Measurements from ENCODE around the gene TEX55. TPM values are rescaled to one million over a fixed set of nuclear protein-coding genes. Genes with fewer than 3 reads are reported as not detected.

Gene TEX55
- total and polyA plus RNA-seq, 2 of the 4 experiments (the other 2 are of a cell fraction), result not detected

GRCh38 chr3:119125342-119125741 is 20.6 kb upstream of the TEX55 start:
- Histone ChIP-seq H3K9me3 (ENCODE audit: control insufficient read depth, insufficient read depth, low read length) (no peaks in the 10 kb centered on the region), H3K4me2 (ENCODE audit: low read depth, low read length) (no peak overlapping the region), H3K4me1 (ENCODE audit: control insufficient read depth, insufficient read depth, low read length) (0 out of 2 replicates have a peak, but pooled peaks cover under 1% of the 10 kb centered on the region), H2AK9ac (replicated peaks; ENCODE audit: low read depth, low read length, poor library complexity) (no peak overlapping the region), H3K79me1 (ENCODE audit: low read depth in 1 of 2, low read length in 2 of 2) (no peaks in the 10 kb centered on the region), H3K27ac (ENCODE audit: insufficient read depth, low read length) (no peak overlapping the region), H4K91ac (ENCODE audit: insufficient read depth, low read depth, low read length) (no peak overlapping the region), H3K9ac (ENCODE audit: low read depth, low read length) (no peak overlapping the region), H2BK5ac (ENCODE audit: low read depth, low read length, poor library complexity, severe bottlenecking) (no peak overlapping the region), H2BK120ac (ENCODE audit: low read depth, low read length) (no peak overlapping the region), H3K4ac (ENCODE audit: low read depth, low read length) (no peak overlapping the region), H3K36me3 (ENCODE audit: control insufficient read depth, insufficient read depth, low read length) (no peaks in the 10 kb centered on the region), H4K20me1 (ENCODE audit: insufficient read depth, low read length) (no peaks in the 10 kb centered on the region), H2AFZ (replicated peaks; ENCODE audit: low read length, poor library complexity) (no peak overlapping the region), H3K27me3 (ENCODE audit: control insufficient read depth, insufficient read depth, low read length) (no peaks in the 10 kb centered on the region; the same call in 1 of the 2 replicates), H2BK20ac (ENCODE audit: low read depth, low read length) (no peak overlapping the region), H3K23ac (ENCODE audit: low read depth, low read length) (no peak overlapping the region), H2AK5ac (ENCODE audit: low read depth, low read length) (no peak overlapping the region), H4K8ac (ENCODE audit: low read depth in 2 of 2, low read length in 2 of 2) (no peak overlapping the region), H2BK15ac (ENCODE audit: low read depth, low read length) (no peak overlapping the region), H3K4me3 (ENCODE audit: insufficient read depth, low read depth, low read length) (no peak overlapping the region), H3K14ac (replicated peaks; ENCODE audit: low read depth, low read length) (no peak overlapping the region), H4K5ac (ENCODE audit: low read depth, low read length) (no peak overlapping the region), H3K18ac (ENCODE audit: low read depth, low read length) (no peak overlapping the region), H3K56ac (ENCODE audit: extremely low read depth, insufficient read depth, low read length) (no peak overlapping the region), H3K9me1 (ENCODE audit: insufficient read depth, low read length) (no peaks in the 10 kb centered on the region)
- ATAC-seq (ENCODE audit: low read depth) (no peak), DNase-seq (no peak)
- in situ Hi-C loops (cut with MboI; ENCODE audit: low sequenced_read_pairs), result loop anchor here (25.0 kb wide), 1 partner anchor 562 kb away; the partner anchor contains the start of gene COX17
- POLR2A ChIA-PET (ENCODE audit: unreplicated experiment), result no interaction called here
- intact Hi-C loops (cut with micrococcal nuclease), result no loop called here
- no CpG with 5 or more reads among the region's 10 CpGs for WGBS, 2 experiments (ENCODE audit: extremely low coverage in 2 of 2, insufficient read length in 1 of 2)
- TF ChIP-seq ELK1 (IDR thresholded peaks at IDR 0.05; ENCODE audit: borderline replicate concordance, low read depth, low read length), result no peak
- TF ChIP-seq MXI1 (IDR thresholded peaks at IDR 0.05; ENCODE audit: borderline replicate concordance, low read depth, low read length), result no peak
- TF ChIP-seq USF2 (IDR thresholded peaks at IDR 0.05; ENCODE audit: low read depth, low read length), result no peak
- dilution Hi-C loops (cut with HindIII; ENCODE audit: low sequenced_read_pairs, unreplicated experiment), result no loop called here
- BruUV-seq (replicated peaks), result no TSS peak
- CTCF ChIA-PET, result no interaction called here

Data from IMR-90 (cell line).